HepG2 (cell line): Measurements from ENCODE around the gene ARHGDIA. TPM values are rescaled to one million over a fixed set of nuclear protein-coding genes. Genes with fewer than 3 reads are reported as not detected.

Experiments used
- IRF2 ChIP-seq: IDR thresholded peaks from 2 replicates; pipeline ENCODE4 v1.6.1; 2018; ENCODE audit warnings: missing genetic modification reagents, missing compliant biosample characterization
- KLF15 ChIP-seq: sonication (generic); formaldehyde crosslinking; IDR thresholded peaks from 2 replicates; pipeline ENCODE4 v1.8.1; 2023; ENCODE audit warnings: borderline replicate concordance, mild to moderate bottlenecking, inconsistent platforms, missing genetic modification reagents, mixed read lengths
- ONECUT2 ChIP-seq: sonication (generic); formaldehyde crosslinking; IDR thresholded peaks from 2 replicates; pipeline ENCODE4 v1.4.0; 2020; ENCODE audit warnings: missing genetic modification reagents
- PAXIP1 ChIP-seq: sonication (generic); formaldehyde crosslinking; conservative IDR thresholded peaks from 2 replicates; pipeline ENCODE4 v1.4.0; 2020; ENCODE audit warnings: mild to moderate bottlenecking, missing genetic modification reagents, moderate library complexity
- RBM22 ChIP-seq: fragments of 200-400 bp; formaldehyde crosslinking; optimal IDR thresholded peaks from 2 replicates; pipeline ENCODE3; 2017; ENCODE audit warnings: mild to moderate bottlenecking, low read length, moderate library complexity
- SMARCC2 ChIP-seq: fragments of 450-650 bp; IDR thresholded peaks from 2 replicates; pipeline ENCODE4 v1.6.1; 2017; ENCODE audit warnings: antibody characterized with exemption, mild to moderate bottlenecking
- TCF7L2 ChIP-seq: IDR thresholded peaks from 2 replicates; pipeline ENCODE4 v1.6.1; 2011; ENCODE audit warnings: mild to moderate bottlenecking, low read depth, low read length, moderate library complexity
- TSC22D2 ChIP-seq: sonication (generic); formaldehyde crosslinking; IDR thresholded peaks from 2 replicates; pipeline ENCODE4 v1.5.1; 2020; ENCODE audit warnings: missing genetic modification reagents, mild to moderate bottlenecking, borderline replicate concordance
- ZNF205 ChIP-seq: IDR thresholded peaks from 2 replicates; pipeline ENCODE4 v1.6.1; 2018; ENCODE audit warnings: missing biosample characterization, missing genetic modification reagents
- ZNF225 ChIP-seq: sonication (generic); formaldehyde crosslinking; IDR thresholded peaks from 2 replicates; pipeline ENCODE4 v1.4.0; 2020; ENCODE audit warnings: mild to moderate bottlenecking, missing genetic modification reagents
- ZNF747 ChIP-seq: sonication (generic); formaldehyde crosslinking; IDR thresholded peaks from 2 replicates; pipeline ENCODE4 v1.8.1; 2023; ENCODE audit warnings: missing genetic modification reagents, mild to moderate bottlenecking, borderline replicate concordance
- ZZZ3 ChIP-seq: sonication (generic); formaldehyde crosslinking; IDR thresholded peaks from 2 replicates; pipeline ENCODE4 v1.4.0; 2020; ENCODE audit warnings: missing genetic modification reagents, mild to moderate bottlenecking, borderline replicate concordance
- polyA plus RNA-seq, 8 experiments: library from polyadenylated mRNA; depleted of rRNA in 3 of 8; stranded (reverse) in 7 of 8; unstranded in 1 of 8; fragments of >200 nt; fragmentation: Illumina TruSeq in 4 of 8; extraction: Trizol in 4 of 8; gene quantifications; 2 replicates each; pipeline versions ENCODE4 v1.2.1 to v1.2.3, GENCODE V29; 2011 to 2016; ENCODE audit warnings: low read depth in 4 of 8, missing spikeins in 1 of 8, mixed read lengths in 1 of 8; ENCODE audit not compliant: insufficient read depth in 1 of 8
- total RNA-seq, 5 experiments: library from RNA; depleted of rRNA; stranded (reverse); fragments of >200 nt; fragmentation: Illumina TruSeq; extraction: Trizol; gene quantifications; 2 replicates each; pipeline ENCODE4 v1.2.3, GENCODE V29; 2016; ENCODE audit warnings: low read depth in 1 of 5
- TF ChIP-seq, protein P1 (sequence below): sonication (generic); formaldehyde crosslinking; IDR thresholded peaks from 2 replicates; pipeline ENCODE4 v1.4.0; 2020; ENCODE audit warnings: mild to moderate bottlenecking, missing genetic modification reagents
- TF ChIP-seq, protein P2 (sequence below): sonication (generic); formaldehyde crosslinking; IDR thresholded peaks from 2 replicates; pipeline ENCODE4 v1.8.1; 2022; ENCODE audit warnings: mild to moderate bottlenecking, missing genetic modification reagents

The ARHGDIA gene
- total and polyA plus RNA-seq, 2 of the 13 experiments (the other 11 are each of a cell fraction or from before 2014, with no cell fraction given): 40.0 to 64.0 TPM

GRCh38 chr17:81867991-81868673, 3.0 kb downstream of the ARHGDIA start (continued):
- TF ChIP-seq, protein P1, sequence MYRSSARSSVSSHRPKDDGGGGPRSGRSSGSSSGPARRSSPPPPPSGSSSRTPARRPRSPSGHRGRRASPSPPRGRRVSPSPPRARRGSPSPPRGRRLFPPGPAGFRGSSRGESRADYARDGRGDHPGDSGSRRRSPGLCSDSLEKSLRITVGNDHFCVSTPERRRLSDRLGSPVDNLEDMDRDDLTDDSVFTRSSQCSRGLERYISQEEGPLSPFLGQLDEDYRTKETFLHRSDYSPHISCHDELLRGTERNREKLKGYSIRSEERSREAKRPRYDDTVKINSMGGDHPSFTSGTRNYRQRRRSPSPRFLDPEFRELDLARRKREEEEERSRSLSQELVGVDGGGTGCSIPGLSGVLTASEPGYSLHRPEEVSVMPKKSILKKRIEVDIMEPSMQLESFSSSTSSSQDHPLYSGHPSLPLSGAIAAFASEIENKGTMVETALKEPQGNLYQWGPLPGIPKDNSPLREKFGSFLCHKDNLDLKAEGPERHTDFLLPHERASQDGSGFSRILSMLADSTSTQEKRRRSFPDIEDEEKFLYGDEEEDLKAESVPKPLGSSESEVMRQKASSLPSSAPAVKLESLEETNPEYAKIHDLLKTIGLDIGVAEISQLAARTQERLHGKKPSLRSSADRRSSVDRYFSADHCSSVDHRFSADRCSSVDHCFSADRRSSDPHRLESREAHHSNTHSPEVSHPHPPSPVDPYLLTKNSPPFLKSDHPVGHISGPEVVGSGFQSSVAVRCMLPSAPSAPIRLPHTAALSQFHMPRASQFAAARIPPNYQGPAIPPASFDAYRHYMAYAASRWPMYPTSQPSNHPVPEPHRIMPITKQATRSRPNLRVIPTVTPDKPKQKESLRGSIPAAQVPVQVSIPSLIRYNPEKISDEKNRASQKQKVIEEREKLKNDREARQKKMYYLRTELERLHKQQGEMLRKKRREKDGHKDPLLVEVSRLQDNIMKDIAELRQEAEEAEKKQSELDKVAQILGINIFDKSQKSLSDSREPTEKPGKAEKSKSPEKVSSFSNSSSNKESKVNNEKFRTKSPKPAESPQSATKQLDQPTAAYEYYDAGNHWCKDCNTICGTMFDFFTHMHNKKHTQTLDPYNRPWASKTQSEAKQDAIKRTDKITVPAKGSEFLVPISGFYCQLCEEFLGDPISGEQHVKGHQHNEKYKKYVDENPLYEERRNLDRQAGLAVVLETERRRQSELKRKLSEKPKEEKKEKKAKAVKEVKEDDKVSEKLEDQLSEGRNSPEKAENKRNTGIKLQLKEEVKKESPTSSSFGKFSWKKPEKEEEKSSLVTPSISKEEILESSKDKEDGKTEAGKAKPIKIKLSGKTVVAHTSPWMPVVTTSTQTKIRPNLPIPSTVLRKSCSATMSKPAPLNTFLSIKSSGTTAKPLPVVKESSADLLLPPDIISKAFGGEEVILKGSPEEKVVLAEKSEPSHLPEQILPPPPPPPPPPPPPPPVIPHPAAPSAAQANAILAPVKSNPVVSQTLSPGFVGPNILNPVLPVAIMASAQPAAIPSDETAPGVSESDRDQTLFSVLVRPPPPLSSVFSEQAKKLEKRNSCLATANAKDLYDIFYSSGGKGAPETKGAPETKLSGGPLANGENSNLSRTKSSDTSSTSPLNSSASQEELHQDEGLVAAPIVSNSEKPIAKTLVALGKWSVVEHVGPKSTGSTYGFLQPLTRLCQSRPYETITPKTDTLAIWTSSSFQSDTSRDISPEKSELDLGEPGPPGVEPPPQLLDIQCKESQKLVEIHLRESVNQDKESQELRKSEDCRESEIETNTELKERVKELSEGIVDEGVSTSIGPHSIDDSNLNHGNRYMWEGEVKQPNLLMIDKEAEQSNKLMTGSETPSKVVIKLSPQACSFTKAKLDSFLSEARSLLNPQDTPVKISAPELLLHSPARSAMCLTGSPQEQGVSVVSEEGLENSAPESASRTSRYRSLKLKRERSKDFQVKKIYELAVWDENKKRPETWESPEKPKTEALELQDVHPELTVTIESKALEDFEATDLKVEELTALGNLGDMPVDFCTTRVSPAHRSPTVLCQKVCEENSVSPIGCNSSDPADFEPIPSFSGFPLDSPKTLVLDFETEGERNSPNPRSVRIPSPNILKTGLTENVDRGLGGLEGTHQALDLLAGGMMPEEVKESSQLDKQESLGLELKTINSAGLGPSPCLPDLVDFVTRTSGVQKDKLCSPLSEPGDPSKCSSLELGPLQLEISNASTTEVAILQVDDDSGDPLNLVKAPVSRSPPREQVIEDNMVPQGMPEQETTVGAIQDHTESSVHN (CRISPR knock-in tag): no peak
- no peak for TF ChIP-seq PAXIP1 (CRISPR knock-in tag)
- peak; percentile 5 for TF ChIP-seq RBM22
- peak; percentile 44; the same call in 1 of the 2 replicates for TF ChIP-seq ZNF747 (CRISPR knock-in tag)
- TF ChIP-seq, protein P2, sequence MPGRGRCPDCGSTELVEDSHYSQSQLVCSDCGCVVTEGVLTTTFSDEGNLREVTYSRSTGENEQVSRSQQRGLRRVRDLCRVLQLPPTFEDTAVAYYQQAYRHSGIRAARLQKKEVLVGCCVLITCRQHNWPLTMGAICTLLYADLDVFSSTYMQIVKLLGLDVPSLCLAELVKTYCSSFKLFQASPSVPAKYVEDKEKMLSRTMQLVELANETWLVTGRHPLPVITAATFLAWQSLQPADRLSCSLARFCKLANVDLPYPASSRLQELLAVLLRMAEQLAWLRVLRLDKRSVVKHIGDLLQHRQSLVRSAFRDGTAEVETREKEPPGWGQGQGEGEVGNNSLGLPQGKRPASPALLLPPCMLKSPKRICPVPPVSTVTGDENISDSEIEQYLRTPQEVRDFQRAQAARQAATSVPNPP (CRISPR knock-in tag): peak; percentile 75; the same call in 1 of the 2 replicates
- no peak for TF ChIP-seq SMARCC2
- no peak for TF ChIP-seq ZNF225 (CRISPR knock-in tag)
- no peak for TF ChIP-seq ONECUT2
- TF ChIP-seq TSC22D2 (CRISPR knock-in tag): 0 out of 2 replicates have a peak, but pooled peaks have one; percentile 17
- no peak for TF ChIP-seq IRF2 (CRISPR knock-in tag)
- TF ChIP-seq ZZZ3: no peak; the same call in 1 of the 2 replicates
- TF ChIP-seq KLF15 (CRISPR knock-in tag): no peak
- no peak for TF ChIP-seq TCF7L2
- TF ChIP-seq ZNF205 (CRISPR knock-in tag): peak; percentile 13
